GM04504 (cell line): ENCODE measurements around the gene UCHL3.
A peak's percentile ranks its signal among the peaks of the same experiment; 100 is the strongest.

Experiments
- DNase-seq: peaks from one replicate; pipeline ENCODE4 v3.0.0-alpha.2; 2012; ENCODE audit warnings: low read depth

UCHL3 gene

DNA sequence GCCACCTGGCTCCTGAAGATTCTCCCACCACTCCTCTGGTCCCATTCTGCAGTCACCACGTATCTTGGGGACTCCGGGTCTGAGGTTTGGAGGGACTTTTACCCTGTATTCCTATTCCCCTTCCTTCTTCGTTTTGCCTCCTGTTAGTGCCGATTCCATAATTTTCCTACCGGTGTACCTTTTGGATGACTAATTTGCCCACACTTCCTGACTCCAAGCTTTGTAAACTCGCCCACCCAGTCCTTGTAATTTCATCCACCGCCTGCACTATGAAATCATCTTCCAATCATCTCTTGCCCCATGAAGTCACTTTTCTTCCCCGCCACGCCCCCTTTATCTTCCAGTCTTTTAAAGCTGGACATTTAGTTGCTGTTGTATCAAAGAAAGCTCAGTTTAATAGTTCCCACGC is 572 bp downstream of the UCHL3 start:
- peak; percentile 28 for DNase-seq

DNA sequence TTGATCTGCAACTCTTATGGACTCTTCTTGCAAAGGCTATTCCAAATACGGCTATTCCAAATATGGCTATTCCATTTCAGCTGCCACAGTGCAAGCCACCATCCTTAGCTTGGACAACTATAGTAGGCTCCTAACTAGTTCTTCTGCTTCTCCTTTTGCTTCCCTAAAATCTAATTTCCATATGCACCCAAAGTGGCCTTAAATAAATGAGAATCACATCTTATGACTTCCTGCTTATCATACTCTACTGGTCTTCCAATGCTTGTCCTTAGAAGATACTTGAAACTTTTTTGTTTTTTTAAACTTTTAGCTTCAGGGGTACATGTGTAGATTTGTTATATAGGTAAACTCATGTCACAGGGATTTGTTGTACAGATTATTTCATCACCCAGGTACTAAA is 4.9 kb downstream of the UCHL3 start:
- no peak for DNase-seq

DNA sequence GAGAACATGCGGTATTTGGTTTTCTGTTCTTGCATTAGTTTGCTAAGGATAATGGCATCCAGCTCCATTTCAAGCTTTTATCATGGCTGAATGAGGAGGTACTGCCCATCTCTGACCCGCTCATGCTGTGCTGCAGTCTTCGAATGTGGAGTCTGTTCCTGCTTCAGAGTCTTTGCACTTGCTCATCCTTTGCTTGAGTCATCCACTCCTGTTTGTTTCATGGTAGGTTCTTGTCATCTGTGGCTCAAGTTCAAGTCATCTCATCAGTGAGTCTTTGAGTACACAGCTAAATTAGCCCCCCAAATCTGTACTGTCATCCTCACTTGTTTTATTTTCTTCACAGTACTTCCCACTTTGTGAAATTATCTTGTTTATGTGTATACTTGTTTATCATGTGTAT is 5.4 kb downstream of the UCHL3 start:
- no peak for DNase-seq

DNA sequence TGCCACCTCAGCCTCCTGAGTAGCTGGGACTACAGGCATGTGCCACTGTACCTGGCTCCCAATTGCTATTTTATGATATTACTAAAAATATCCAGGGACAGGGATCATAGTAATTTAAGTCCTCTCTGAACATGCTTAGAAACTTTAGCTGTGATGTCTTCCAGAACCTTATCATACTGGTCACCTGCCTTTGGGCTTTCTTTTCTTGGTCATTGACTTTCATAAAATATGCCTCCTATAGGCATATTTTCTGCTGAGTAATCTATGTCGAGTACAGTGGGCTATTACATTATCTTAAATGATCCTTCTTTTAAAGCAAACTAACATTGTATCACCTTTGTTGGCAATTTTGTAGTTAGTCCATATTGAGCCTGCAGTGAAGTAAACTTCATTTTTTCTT is 6.2 kb downstream of the UCHL3 start:
- DNase-seq: no peak

DNA sequence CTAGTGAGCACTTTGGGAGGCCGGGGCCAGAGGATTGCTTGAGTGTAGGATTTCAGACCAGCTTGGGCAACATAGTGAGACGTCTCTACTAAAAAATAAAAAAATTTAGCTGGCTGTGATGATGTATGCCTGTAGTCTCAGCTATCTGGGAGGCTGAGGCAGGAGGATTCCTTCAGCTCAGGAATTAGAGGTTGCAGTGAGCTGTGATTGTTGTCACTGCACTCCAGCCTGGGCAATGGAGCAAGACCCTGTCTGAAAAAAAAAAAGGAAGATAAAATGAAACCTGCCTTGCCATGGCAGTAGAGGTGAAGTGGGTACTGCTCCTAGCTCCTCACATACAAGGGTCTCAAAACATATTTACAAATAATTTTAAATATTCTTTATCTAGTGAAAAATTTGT is 7.4 kb downstream of the UCHL3 start:
- DNase-seq: no peak

DNA sequence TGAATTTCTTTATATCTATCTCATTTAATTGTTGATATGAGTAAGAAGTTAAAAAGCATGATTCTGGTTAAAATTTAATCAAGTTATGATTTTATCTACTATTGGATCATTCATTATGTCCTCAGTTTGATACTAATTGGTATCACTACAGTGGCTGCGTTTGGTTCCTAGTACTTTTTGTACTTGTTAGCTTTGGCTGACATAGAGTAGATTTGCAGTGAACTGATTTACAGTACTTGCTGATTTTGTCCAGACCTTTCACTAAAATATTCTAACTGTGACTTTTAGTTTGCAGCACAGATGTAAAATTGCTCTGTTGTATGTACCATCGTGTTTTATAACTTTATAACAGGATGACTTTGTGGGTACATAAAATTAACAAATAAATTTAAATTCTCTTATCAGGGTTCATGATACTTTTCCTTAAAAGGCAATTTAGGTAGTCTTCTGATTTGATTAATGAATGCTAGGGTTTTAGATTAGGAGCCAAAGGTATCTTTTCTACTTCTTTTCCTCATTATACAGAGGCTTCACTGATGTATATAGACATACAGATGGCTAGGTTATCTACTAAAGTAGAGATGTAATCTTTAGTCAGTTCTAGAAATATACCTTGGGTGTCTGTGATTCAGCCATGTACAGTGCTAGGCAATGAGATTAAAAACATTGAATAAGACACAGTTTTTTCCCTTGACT is 8.7 kb downstream of the UCHL3 start:
- no peak for DNase-seq

DNA sequence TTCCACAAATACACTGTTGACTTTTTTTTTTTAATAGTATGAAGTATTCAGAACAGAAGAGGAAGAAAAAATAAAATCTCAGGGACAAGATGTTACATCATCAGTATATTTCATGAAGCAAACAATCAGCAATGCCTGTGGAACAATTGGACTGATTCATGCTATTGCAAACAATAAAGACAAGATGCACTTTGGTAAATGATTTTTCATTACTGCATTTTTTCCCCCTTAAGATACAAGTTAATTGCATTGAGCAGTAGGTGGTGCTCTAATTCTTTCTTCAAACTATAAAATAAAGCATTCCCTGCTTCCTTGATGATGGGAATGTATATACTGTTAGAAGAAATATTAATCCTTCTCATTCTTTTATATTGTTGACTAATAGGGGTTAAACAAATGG is 17.1 kb downstream of the UCHL3 start:
- no peak for DNase-seq

DNA sequence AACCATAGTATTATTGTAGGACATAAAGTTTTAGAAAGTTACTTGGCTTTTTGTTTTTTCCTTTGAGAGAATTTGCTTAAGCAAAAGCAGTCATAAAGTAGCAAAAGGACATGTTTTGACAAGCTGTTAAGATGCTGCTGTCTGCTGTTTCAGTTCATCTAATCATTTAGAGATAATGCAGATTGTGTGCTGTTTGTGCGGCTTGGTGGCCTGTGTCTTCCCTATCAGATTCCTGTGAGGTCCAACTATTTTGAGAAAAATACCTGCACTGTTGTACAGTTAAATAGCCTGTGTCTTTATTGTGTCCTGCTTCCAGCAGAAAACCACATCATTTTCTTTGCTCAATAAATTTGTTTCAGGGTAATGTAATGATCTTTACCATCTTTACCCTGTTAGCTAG is 20.0 kb downstream of the UCHL3 start:
- no peak for DNase-seq

DNA sequence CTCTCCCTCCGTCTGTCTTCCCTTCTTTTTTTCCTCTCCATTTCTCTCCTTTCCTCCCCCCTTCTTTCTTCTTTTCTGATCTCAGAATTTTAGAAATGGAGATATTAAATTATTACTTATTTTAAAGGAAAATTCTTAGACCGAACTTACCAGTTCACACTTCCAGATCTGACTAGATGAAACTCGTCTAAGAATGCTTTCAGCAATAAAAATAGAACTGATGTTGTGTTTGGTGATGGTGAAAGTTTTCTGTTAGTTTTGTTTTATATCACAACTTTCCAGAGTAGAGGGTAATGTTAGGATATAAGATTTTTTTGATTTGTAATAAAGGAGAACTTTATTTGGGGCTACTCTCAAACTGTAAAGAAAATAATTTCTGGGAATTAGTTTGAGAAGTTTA is 29.9 kb downstream of the UCHL3 start:
- no peak for DNase-seq

DNA sequence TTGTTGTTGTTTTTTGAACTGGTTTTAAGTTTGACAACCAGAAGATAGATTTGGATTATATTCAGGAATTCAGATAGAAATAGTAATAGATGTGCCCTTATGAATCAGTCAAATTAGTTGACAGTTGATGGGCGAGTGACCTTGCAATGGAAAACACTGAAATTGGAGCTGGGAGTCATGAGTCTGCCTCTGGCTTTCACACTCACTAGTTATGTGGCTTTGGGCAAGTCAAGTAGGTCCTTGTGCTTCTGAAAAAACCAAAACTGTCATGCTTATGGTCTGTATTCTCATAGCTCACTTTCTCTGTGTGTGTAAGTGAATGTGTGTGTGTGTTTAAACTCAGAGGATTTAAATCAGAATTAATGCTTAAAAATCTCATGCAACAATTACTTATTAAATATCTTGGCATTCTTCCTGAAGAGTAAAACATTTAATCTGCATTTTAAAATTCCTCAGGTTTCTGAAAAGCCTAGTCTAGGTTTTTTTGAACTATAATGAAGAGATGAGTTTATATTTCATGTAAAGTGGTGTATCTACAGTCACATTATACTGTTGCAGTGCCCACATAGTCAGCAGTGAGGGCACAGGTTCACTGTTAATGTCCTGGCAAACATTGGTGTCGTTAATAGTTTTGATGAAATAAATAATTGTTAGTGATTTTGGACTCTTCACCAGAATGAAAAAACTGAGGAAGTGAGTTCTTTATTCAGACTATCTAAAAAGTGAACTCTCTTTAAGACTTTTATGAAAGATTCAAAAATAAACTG is 32.5 kb downstream of the UCHL3 start:
- DNase-seq: no peak

DNA sequence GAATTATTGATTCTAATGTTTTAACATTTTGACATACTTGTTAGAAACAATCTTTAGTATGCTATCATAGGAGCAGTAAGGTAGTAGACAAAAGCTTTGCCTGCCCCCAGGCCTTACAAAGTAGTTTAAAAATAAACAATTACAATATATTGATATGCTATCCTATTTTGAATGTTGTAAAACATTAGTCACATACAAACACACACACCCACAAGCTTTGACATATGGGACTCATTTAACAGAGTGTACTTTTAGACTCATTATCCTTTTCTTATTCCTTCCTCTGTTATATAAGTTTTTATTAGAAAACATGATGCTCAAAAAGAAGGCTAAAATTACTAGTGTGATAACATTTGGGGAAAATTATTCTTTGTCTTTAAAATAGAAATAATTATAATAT is 33.5 kb downstream of the UCHL3 start:
- no peak for DNase-seq

DNA sequence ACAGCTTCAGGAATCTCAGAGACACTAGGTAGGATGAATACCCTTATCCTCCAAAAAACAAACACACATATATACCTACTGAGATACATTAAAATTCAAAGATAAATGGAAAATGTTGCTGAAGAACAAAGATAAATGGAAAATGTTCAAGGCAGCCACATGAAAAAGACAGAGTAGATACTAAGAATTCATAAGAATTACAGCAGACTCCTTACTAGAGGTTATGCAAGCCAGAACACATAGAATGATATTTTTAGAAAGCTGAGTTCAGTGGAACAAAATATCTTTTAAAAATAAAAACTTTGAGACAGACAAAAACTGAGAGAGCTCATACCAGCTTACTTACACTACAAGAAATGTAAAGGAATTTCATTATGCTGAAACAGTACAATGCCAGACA is 35.6 kb downstream of the UCHL3 start:
- DNase-seq: no peak

DNA sequence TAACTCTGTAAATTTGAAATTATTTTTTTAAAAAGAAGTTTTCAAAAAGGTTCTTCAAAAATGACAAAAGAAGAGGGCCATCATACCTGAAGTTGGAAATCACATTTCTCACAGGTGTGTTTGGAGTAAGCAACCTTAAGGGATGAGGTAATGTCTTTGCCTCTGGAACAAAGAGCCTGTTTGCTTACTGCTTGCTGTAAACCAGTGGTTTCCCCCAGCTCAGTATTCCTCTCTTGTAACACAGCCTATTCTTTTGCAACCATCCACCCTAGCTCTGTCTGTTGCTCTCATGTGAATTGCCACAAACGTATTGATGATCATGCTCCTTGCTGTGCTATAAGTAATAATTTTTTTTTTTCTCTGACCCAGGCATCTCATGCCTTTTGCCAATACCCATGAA is 38.1 kb downstream of the UCHL3 start:
- no peak for DNase-seq

DNA sequence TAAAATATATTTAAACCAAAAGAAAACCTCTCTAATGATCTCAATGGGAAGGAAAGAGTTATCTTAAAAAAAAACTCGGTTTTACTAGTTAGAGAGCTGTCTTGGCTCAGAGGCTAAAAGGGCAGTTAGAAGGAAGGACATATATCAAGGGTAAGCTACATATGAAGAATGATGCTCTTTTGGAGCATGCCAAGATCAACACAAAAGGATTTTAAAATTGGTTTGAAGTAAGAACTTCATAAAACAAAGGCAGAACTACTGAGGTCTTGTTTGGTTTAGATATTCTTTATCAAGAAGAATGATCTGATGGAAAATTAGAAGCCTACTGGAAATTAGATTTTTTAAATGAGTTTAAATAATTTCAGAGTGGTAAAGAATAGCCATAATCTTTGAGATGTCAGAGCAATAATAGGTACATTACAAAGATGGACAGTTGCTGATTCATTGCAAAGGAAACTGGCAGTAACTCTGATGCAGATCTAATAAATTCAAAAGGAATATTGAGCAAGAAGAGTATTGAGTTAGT is 47.1 kb downstream of the UCHL3 start:
- DNase-seq: no peak

DNA sequence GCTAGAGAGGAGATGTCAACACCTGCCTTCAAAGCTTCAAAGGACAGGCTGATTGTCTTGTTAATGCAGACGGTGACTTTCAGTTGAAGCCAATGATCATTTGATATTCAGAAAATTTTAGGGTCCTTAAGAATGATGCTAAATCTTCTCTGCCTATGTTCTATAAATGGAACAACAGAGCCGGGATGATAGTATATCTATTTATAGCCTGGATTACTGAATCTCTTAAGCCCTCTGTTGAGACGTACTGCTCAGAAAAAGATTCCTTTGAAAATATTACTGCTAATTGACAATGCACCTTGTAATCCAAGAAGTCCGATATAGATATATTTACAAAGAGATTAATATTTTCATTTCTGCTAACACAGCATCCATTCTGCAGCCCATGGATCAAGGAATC is 50.8 kb downstream of the UCHL3 start:
- no peak for DNase-seq

DNA sequence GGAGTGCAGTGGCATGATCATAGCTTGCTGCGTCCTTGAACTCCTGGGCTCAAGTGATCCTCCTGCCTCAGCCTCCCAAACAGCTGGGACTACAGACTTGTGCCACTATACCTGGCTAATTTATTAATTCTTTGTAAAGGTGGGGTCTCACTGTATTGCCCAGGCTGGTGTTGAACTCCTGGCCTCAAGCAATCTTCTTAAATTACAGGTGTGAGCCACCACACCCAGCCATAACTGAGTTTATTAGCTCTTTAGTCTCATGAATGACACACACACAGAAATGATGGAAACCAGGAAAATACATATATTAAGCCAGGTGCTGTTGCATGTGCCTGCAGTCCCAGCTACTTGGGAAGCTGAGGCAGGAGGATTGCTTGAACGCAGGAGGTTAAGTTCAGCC is 53.4 kb downstream of the UCHL3 start:
- no peak for DNase-seq

DNA sequence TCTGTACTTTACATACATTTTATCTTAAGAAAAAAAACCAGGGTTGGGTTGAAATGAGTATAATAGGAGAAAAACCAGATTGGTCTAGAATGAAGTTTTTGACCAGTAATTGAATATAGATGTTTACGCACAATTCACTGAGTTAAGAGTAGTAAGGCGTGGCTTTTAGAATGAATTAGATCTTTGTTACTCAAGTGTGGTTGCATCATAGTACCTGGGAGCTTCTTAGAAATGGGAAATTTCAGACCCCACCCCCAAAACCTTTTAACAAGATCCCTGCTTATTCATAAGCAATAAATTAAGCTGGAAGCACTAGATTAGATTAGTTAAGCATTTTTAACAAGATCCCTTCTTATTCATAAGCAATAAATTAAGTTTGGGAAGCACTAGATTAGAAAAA is 57.9 kb downstream of the UCHL3 start:
- no peak for DNase-seq

DNA sequence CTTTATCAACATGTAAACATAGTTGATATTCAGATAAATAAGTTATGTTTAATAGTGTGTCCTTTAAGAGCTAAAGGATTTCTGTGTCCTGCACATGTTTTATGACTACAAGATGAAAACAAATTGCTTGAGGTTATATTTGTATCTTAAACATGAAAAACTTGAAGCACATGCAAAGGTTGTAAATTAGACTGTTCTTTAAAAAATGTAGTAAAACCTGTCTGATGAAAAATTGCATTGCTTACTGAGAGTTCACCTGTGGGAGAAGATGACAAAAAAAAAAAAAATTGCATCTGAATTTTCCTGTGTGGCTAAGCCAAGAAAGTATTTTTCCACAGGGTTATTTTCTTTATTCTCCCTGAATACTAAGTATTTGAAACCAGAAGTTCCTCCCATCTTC is 60.9 kb downstream of the UCHL3 start:
- no peak for DNase-seq

DNA sequence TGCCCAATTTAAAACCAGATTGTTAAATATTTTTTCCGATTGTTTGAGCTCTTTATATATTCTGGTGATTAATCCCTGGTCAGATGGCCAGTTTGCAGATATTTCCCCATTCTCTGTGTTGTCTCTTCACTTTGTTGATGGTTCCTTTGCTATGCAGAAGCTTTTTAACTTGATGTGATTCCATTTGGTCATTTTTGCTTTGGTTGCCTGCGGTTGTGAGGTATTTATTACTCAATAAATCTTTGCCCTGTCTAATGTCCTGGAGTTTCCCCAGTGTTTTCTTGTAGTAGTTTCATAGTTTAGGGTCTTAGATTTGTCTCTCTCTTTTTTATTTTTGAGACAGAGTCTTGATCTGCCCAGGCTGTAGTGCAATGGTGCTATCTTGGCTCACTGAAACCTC is 62.8 kb downstream of the UCHL3 start:
- DNase-seq: no peak

DNA sequence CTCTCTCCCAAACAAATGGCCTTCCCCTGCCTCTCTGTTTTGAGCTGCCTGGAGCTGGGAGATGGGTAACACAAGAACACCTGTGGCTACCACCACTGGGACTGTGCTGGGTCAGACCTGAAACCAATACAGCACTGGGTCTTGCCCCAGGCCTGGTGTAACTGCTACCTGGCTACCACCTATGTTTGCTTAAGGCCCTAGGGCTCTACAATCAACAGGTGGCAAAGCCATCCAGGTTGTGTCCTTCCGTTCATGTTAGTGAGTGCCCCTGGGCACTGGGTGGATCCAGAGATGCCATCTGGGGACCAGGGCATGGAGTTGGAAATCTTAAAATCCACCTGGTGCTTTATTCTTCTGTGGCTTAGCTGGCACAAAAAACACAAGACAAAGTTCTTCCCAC is 67.6 kb downstream of the UCHL3 start:
- no peak for DNase-seq

DNA sequence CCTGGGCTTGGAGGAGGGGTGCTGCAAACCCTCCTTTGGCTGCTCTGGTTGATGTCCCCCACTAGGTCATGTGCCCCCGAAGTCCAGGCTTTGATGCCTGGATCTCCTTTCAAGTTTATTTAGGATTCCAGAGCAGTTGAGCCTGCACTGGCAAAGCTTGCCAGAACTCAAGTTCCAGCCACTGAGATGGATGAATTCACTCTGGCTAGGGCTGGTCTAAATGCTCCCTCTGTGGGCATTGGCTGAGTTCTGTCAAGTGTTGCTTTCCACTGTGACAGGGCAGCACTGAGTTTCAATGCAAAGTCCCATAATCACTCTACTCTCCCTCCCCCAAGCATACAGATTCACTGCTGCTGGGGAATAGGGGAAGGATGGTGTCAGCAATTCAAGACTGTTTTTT is 68.7 kb downstream of the UCHL3 start:
- no peak for DNase-seq

DNA sequence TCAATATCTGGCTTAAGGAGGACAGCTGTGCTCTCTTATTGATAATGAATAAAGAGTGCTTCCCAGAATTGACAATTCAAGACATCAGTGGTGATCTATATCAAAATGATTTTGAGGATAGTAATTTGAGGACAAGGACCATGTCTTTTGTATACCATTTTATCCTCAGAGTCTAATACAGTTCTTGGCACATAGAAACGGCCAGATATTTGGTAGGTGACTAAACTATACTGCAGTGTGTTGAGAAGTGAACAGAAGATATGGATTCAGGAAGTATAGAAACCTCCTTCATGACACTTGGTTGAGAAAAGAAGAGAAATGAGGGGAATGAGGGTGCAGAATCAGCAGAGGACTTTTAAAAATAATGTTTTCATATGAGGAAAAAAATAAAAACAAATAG is 70.4 kb downstream of the UCHL3 start:
- no peak for DNase-seq

DNA sequence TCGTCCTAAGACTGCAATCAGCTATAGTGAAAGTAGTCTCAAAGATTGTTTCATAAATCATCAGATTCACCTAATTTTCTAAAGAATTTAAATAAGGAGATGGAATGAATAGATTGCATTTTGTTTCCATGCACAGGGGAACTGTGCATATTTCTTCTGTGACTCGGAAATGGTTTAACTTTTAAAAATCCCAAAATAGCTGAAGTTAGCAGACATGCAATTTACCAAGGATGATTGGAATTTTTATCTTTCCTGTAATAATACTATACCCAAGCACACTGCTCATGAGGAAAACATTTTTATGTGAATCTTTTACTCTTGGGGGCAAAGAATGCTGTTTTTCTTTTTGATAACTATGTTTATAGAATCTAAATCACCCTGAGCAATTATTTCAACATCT is 71.6 kb downstream of the UCHL3 start:
- DNase-seq: peak; percentile 56

DNA sequence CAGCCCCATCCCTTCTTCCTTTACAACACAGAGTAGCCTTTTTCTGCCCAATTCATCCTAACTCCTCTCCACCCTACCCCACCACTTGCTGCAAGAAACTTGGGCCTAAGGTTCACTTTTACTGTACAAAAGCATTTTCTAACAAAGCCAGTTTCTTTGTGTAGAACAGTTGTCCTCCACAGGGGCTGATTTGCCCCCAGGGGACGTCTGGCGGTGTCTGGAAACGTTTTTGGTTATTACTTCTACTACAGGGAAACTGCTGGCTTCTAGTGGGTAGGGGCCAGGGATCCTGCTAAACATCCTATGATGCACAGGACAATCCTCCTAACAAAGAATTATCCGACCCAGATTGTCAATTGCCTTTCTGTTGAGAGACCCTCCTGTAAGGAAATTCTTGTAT is 79.2 kb downstream of the UCHL3 start:
- DNase-seq: no peak
